Inflammatory macrophage treated with lipopolysaccharide for 1 hour (primary cell): ENCODE data around the gene LRRN3.

Experiments used
- DNase-seq, 2 donors: peaks; one replicate each; pipeline ENCODE4 v3.0.0-alpha.2; 2020 to 2022

LRRN3 gene

GRCh38 chr7:111107579-111107978 lies 16.7 kb downstream of the LRRN3 start:
- DNase-seq = peak; percentile 46 to 63

- no peak for DNase-seq
These were observed 17.1 kb downstream of the LRRN3 start for GRCh38 chr7:111108000-111108399.

GRCh38 chr7:111108496-111108895 lies 17.6 kb downstream of the LRRN3 start:
- DNase-seq = no peak

GRCh38 chr7:111112439-111112838 lies 21.5 kb downstream of the LRRN3 start:
- no peak for DNase-seq

DNA sequence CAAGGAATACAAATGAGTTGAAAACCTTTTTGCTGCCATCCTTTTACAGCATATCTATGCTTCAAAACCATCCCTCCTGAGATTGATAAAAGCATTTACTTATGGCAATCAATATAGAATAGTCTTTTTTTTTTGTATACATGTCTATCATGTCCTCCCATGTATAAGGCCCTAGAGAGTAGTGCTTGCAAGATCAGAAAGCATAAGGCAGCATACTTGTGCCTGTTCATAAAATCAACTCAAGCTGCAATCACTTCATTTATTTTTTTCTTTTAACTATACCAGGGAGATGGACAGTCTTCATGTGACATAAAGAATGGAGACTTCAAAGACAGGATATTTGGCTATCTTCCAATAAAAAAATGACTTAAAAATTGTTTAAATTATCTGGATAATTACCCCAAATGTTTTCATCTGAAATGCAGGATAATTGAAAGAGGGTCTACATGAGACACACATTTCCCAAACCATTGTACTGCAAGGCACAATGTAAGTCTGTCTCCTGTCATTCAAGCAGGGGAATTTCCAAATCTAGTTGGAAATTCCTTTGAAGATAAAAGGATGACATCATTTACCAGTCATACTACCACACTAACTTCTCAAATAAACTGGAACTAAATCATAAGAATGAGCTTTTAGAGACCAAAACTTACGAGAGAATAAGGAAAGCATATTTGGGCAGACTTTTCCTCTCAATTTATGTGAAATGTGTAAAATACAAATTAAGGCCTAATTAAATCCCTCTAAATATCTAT lies 22.5 kb downstream of the LRRN3 start:
- peak; percentile 55 to 82 for DNase-seq

DNA sequence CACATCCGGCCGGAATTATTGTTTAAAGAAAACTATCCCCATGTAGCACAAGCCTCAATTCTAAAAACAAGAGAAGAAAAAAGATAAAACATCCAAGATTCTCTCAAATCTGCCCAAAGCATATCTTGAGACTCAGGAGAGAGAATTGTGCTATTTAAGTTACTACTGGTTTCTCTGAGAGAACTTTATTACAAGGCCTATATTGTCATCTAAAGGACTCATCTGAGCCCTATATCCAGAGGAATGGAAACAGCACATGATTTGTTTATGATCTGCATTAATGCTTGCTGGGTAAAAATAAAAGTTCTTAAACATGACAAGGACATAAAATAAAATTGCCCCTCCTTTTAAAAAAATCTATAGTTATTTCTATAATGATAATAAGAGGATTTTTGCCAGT lies 25.0 kb downstream of the LRRN3 start:
- no peak for DNase-seq

- DNase-seq = no peak
These were observed 36.1 kb downstream of the LRRN3 start for GRCh38 chr7:111126987-111127386.

DNA sequence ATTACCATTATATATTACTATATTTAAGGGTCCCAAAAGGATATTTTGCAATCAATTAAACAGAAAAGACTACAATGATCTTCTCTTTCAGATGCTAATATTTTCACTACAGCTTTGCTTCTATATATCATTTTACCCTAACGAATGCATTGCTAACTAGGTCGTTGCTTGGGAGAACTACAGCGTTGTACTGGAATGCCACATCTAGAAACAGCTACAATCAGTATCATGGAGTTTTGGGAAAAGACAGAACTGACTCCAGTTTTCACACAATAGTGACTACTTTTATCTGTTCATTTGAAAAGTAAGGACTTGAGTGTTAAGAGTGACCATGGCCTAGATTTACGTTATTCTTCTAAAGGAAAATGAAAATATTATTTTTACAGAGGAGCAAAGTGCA lies 38.5 kb downstream of the LRRN3 start:
- DNase-seq = no peak

DNA sequence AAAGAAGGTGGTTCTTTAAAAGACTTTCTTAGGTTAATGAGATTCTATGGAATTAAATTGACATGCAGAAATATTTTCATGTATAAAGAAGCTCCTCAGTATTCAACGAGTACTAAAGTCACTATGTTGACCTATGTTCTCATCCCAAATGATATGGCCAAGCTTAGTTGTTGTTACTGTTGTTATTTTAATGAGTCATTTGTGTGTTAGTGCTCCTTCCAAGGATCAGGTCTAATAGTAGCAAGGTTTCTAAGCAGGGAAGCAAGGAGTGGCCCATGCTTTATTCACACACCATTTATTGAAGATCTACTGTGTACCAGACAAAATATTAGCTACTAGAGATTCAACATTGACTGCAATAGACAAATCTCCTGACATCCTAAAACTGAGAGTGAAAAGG lies 41.9 kb downstream of the LRRN3 start:
- DNase-seq = no peak

DNA sequence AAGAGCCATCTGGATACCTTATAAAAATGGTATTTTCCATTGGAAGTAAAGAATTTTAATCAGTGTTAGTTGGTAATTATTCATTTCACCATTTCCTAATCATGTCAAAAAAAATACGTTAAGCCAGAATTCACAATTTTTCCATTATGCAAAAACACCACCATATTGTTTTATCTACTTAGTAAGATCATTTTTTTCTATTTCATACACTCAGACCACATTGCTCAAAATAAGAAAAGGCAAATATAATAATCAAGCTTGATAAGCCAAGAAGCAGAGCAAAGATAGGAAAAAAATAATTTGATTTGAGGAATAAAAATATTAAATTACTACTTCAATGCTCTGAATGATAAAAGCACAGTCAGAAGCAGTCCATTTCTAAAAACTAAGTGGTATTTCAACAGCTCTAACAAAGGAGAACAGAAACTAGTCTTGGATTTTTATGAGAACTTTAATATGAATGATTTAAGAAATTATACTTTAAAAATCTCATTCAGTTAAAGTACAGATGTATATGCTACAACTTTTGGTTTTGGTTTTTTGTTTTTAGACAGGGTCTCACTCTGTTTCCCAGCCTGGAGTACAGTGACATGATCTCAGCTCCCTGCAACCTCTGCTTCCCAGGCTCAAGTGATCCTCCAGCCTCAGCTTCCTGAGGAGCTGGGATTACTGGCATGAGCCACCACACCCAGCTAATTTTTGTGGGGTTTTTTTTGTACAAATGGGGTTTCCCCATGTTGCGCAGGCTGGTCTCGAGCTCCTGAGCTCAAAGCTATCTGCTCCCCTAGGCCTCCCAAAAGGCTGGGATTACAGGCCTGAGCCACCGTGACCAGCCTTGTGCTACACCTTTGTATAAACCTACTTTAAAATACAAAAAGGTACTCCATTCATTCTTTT lies 46.6 kb downstream of the LRRN3 start:
- peak; percentile 94 for DNase-seq

DNA sequence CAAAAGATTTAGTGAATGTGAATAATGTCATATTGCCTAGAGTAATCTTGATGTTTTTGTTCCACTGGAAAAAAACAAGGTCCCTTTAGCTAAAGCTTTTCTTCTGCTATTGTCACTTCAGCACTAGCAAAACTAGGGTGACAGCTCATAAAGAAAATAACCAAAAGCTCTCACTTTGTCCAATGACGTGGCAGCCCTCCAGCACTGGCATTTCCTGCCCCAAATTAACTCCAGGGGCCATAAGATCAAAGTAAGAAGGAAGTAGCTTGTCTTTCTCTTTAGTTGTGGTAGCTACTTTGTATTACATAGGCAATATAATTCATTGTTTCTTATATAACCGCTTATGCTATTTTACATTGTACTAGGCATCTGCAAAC lies 47.3 kb downstream of the LRRN3 start:
- peak; percentile 65 to 69 for DNase-seq

- DNase-seq = no peak
These were observed 47.7 kb downstream of the LRRN3 start for GRCh38 chr7:111138586-111138985.

- peak in 1 of 2 donors; percentile 5 for DNase-seq
These were observed 49.4 kb downstream of the LRRN3 start for GRCh38 chr7:111140091-111140865.

DNA sequence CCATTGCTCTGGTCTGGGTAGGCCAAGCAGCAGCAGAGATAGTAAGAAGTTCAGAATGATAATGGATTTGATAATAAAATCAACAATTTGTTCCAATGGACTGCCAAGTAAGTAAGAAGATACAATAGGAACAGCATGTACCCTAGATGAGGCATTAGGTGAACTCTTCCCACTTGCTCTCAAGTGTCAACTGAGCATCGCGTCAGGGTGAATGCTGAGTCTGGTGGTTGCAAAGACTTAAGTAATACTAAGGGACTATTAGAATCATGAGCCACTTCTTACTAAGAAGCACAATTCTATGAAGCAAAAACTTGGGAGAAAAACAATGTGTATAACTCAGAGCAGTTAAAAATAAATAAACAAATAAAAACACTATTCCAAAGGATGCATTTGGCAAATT lies 54.5 kb downstream of the LRRN3 start:
- no peak for DNase-seq

DNA sequence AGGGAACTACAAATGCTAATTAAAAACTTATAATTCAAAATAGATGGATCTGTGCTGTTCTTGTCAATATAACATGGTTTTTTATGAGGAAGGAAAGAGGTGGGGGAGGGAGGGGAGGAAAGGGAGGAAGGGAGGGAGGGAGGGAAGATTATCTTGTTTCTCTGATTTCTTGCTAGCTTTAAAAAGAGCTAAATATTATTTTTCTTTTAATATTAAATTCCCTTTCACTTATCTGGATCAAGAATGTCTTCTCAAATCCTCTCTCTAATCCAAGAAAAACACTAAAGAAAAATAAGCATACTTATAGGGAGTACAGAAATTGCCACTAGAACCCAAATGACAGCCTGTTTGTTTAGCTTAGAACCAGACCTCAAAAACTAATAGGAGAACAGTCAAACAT lies 55.2 kb downstream of the LRRN3 start:
- no peak for DNase-seq

DNA sequence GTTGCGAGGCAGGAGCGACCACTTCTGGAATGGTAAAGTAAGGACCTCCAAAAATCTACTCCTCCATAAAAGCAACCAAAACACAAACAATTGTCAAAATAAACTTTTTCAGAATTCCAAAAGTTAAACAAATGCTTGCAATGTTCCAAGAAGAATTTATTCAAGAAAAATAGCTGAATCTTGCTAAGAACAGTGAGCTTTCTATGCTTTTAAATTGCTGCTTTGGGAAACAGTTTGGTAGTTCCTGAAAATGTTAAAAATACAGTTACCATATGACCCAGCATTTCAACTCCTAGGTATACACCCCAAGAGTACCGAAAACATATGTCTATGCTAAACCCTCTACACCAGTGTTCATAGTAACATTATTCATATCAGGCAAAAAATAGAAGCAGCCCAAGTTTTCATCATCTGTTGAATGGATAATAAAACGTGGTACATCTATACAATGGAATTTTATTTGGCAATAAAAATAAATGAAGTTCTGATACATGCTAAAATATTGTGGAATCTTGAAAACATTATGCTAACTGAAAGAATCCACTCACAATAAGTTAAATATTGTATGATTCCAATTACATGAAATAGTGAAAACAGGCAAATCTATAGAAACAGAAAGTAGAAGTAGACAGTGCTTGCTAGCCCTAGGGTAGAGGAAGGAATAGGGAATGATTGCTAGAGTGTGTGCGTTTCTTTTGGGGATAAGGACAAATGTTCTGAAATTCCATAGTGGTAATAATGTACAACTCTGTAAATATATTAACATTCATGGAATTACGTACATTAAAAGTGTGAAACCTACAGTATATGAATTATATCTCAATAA lies 57.0 kb downstream of the LRRN3 start:
- no peak for DNase-seq

DNA sequence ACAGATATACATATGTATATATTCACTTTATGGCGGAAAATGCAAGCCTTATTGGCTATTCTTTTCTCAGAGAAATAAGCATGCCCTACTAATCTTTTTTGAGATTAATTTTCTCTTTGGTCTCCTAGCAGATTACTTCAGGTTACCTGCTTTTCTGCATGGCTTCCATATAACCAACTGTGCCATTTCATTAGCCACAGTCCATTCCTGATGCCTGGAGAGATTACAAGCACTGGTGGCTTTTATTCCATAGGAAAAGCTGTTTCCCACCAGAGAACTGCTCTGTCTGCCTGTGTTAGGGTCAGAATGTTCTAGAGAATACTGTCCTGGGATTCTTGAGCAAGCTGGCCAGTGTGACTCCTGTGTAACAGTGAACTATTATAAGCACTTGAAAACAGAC lies 59.8 kb downstream of the LRRN3 start:
- no peak for DNase-seq

GRCh38 chr7:111159426-111159825 lies 68.5 kb downstream of the LRRN3 start:
- DNase-seq = no peak

DNA sequence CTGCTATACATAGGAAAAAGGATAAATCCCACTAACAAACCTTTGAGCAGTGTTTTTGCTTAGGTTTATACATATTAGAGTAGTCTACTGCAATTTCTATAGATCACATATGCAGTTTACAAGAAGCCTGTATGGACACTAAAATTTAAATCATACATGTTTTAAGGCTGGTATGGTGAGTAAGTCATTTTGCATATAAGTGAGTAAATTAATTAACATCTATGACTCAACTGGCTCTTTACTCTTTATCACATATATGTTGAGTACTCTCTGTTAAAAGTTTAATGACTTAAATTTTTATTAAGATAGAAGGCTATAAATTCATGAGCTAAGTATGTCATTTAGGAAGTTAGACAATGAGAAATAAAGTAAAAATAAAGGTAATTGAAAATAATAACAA lies 69.4 kb downstream of the LRRN3 start:
- DNase-seq = no peak

DNA sequence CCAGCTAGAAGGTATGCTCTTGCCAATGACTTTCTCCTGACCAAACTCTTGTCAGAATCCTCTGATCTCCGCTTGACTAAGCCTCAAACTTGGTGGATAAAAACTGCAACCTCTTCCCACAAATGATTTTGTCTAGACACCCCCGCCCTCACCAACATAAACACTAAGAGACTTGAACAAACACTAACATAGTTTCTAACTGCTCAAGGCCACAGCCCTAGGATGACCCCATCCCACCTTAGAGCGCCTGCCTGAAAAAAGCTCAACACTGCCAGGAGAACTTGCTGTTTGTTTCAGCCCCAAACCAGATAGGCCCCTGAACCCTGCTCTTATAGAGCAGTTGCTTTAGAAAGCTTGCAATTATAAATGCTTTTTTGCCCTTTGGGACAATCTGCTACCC lies 71.8 kb downstream of the LRRN3 start:
- DNase-seq = no peak

- DNase-seq = no peak
These were observed 73.5 kb downstream of the LRRN3 start for GRCh38 chr7:111164442-111164841.

- DNase-seq = no peak
These were observed 77.3 kb downstream of the LRRN3 start for GRCh38 chr7:111168182-111168581.
